Uterus (tissue), 4 donors: ENCODE results near the gene FNIP2. TPM values are rescaled to one million over a fixed set of nuclear protein-coding genes. Genes with fewer than 3 reads are reported as not detected.
"Not testable (repeated sequence)": the region's sequence is repeated elsewhere in the genome, so short reads cannot be mapped to it uniquely, and the experiment has no call there.

Experiments used
- DNase-seq, 2 donors: peaks; one replicate each; pipeline ENCODE4 v3.0.0-alpha.2; 2019 to 2020
- H3K27ac ChIP-seq, 2 donors: fragments of 200-600 bp; sonication (generic); 1 replicate in 1 of 2; 2 replicates in 1 of 2; pipeline ENCODE4 v1.5.1; 2016 to 2018
- H3K27me3 ChIP-seq, 2 donors: fragments of 200-600 bp; sonication (generic); one replicate each; pipeline ENCODE4 v1.5.1; 2018 to 2019; ENCODE audit warnings: control low read depth in 1 of 2
- H3K36me3 ChIP-seq, 2 donors: fragments of 200-600 bp; sonication (generic); one replicate each; pipeline ENCODE4 v1.5.1; 2019; ENCODE audit warnings: control low read depth in 1 of 2
- H3K4me1 ChIP-seq, 2 donors: fragments of 200-600 bp; sonication (generic); one replicate each; pipeline ENCODE4 v1.5.1; 2018 to 2019; ENCODE audit warnings: control low read depth in 1 of 2
- H3K4me3 ChIP-seq, 2 donors: fragments of 200-600 bp; sonication (generic); 1 replicate in 1 of 2; 2 replicates in 1 of 2; pipeline ENCODE4 v1.5.1; 2018 to 2019; ENCODE audit warnings: mild to moderate bottlenecking in 1 of 2
- H3K9me3 ChIP-seq, 2 donors: fragments of 200-600 bp; sonication (generic); one replicate each; pipeline ENCODE4 v1.5.1; 2019; ENCODE audit warnings: control low read depth in 1 of 2
- POLR2A ChIP-seq, 2 donors: fragments of 450-650 bp; IDR thresholded peaks; one replicate each; pipeline ENCODE4 v1.6.1; 2016; ENCODE audit warnings: antibody characterized with exemption in 2 of 2, mild to moderate bottlenecking in 1 of 2, moderate library complexity in 1 of 2
- intact Hi-C: fragments of 100-400 bp; cut with DNase I; formaldehyde crosslinking; loops from one replicate; pipeline ENCODE4 v1.15.1; 2023; ENCODE audit warnings: low total_unique reads
- total RNA-seq, 4 donors: library from RNA; depleted of rRNA in 3 of 4; stranded (reverse); fragments of >200 nt in 3 of 4; gene quantifications; one replicate each; pipeline versions ENCODE4 v1.1.0 to v1.2.4, GENCODE V29; 2014 to 2023
- TF ChIP-seq, protein P1 (sequence below), 4 experiments: fragments of 200-600 bp in 2 of 4; fragments of 450-650 bp in 2 of 4; sonication (generic) in 2 of 4; IDR thresholded peaks; one replicate each; pipeline ENCODE4 v1.5.1; 2016 to 2019; ENCODE audit warnings: antibody characterized with exemption in 4 of 4, mild to moderate bottlenecking in 2 of 4, moderate library complexity in 1 of 4
- donor health status: DM: yes; HTN: yes; CAD: no.

The FNIP2 gene
- total RNA-seq, 4 donors from 2014 or later, result 8.5 to 61.9 (median 29.6) TPM

DNA sequence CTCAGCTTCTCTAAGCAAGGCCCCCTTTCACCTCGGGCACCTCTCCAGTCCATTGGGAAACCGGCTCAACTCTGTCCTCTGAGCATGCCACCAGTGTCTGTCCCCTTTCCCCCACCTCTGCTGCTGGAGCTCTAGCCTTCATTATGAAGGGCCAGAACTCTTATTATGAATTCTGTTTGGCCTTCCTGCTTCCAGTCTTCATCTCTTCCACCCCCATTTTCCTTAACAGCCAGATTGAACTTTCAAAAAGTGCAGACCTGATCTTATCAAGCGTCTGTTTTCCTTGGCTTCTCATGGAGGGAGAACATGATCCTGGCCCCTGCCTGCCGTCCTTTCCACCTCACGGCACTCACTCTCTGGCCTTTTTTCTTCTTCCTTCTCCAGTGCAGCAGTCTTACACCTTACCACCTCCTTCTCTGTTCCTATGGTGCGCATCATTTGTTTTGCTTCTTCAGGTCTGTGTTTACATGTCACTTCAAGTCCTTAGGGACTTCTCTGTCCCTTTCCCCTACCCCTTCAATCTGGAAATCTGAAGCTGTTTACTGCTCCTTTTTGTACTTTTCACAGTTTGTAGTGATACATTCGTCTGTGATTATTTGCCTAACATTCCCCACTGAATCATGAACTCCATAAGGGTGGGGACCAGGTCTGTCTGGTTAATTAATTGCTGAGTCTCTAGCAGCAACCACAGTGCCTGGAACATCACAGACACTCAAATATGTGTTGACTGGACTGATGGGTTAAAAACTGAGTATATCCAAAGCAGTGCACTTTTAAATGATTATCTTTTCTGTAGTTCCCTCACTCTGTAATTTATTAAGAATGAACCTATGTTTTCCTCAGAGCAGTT is 55.8 kb downstream of the FNIP2 start:
- intact Hi-C loops, result no loop called here
- Histone ChIP-seq H3K27ac (peak overlapping the region; percentile 32 to 54), H3K4me3 (no peak overlapping the region), H3K36me3 (no peaks in the 10 kb centered on the region), H3K9me3 (no peaks in the 10 kb centered on the region), H3K27me3 (no peaks in the 10 kb centered on the region), H3K4me1 (no peaks in the 10 kb centered on the region)
- TF ChIP-seq POLR2A (IDR thresholded peaks at IDR 0.05), result no peak
- TF ChIP-seq, protein P1, sequence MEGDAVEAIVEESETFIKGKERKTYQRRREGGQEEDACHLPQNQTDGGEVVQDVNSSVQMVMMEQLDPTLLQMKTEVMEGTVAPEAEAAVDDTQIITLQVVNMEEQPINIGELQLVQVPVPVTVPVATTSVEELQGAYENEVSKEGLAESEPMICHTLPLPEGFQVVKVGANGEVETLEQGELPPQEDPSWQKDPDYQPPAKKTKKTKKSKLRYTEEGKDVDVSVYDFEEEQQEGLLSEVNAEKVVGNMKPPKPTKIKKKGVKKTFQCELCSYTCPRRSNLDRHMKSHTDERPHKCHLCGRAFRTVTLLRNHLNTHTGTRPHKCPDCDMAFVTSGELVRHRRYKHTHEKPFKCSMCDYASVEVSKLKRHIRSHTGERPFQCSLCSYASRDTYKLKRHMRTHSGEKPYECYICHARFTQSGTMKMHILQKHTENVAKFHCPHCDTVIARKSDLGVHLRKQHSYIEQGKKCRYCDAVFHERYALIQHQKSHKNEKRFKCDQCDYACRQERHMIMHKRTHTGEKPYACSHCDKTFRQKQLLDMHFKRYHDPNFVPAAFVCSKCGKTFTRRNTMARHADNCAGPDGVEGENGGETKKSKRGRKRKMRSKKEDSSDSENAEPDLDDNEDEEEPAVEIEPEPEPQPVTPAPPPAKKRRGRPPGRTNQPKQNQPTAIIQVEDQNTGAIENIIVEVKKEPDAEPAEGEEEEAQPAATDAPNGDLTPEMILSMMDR (IDR thresholded peaks at IDR 0.05), result no peak
- no peak for DNase-seq

DNA sequence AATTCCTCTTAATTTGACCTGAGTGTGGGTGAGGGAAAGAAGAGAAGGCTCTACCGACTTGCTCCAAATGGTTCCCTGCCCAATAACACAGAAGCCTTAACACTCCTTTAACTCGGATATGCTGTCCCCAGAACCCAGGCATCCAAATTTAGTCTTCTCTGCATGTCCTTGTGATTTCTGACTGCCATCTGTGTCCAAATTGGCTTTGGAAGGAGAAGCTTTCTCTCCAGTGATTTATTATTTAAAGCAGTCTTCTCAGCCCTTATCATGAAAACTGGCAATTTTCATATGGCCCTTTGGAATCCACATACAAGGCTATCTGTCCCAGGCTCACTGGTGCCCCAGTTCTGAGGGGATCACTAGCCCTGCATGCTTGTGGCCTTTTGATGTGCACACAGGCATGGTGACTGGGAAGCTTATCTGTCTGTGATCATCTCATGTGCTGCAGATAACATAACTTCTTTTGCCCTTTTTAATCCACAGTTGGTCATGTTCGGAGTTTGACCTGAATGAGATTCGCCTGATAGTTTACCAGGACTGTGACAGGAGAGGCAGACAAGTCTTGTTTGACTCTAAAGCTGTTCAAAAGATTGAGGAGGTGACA is 56.7 kb downstream of the FNIP2 start:
- Histone ChIP-seq H3K27ac (peak overlapping the region in 1 of 2 donors; percentile 54), H3K4me1 (no peaks in the 10 kb centered on the region), H3K4me3 (no peak overlapping the region), H3K9me3 (no peaks in the 10 kb centered on the region), H3K27me3 (no peaks in the 10 kb centered on the region), H3K36me3 (no peaks in the 10 kb centered on the region)
- intact Hi-C loops, result no loop called here
- TF ChIP-seq, protein P1 (IDR thresholded peaks at IDR 0.05), result no peak
- no peak for TF ChIP-seq POLR2A (IDR thresholded peaks at IDR 0.05)
- DNase-seq, result no peak

DNA sequence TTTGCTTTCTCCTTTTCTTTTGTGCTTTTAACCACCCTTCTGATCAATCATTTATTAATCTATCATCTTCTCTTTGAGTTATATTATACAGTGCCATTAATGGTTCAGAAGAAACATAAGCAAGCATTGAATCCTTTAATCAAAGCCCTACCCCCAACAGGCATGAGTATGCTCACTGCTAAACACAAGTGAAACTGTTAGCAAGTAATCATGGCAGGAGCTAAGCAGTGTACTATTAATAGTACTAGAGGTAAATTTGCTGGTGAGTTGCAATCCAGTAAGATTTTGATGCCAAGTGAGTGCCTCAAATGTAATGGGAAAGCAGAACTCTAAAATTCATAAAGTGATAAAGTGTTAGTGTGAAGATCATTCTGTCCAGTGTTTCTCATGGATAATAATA is 57.2 kb downstream of the FNIP2 start:
- Histone ChIP-seq H3K4me1 (no peaks in the 10 kb centered on the region), H3K27me3 (no peaks in the 10 kb centered on the region), H3K27ac (no peak overlapping the region), H3K4me3 (no peak overlapping the region), H3K36me3 (no peaks in the 10 kb centered on the region), H3K9me3 (no peaks in the 10 kb centered on the region)
- intact Hi-C loops, result no loop called here
- DNase-seq, result no peak
- TF ChIP-seq, protein P1 (IDR thresholded peaks at IDR 0.05), result no peak
- no peak for TF ChIP-seq POLR2A (IDR thresholded peaks at IDR 0.05)

DNA sequence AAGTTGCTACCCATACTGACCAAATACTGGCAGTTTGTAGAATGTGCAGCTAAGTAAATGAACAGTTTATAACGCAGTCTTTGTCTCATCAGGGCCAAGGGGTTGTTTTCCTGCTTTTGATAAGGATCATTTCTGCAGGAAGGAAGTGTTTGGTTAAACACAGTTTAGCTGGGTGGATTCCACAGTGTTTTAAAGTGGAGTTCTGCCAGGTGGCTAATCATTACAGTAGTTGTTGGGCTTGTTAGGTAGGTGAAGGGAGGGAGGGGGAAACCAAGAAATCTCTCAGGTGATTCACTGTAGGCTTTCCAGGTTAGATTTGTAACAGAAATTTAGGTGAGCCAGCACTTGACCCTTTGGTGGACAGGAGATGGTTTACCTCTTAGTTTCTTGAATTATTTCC is 58.1 kb downstream of the FNIP2 start:
- Histone ChIP-seq H3K27ac (peak overlapping the region in 1 of 2 donors; percentile 22), H3K4me1 (no peaks in the 10 kb centered on the region), H3K27me3 (no peaks in the 10 kb centered on the region), H3K9me3 (no peaks in the 10 kb centered on the region), H3K36me3 (no peaks in the 10 kb centered on the region), H3K4me3 (no peak overlapping the region)
- TF ChIP-seq POLR2A (IDR thresholded peaks at IDR 0.05), result no peak
- TF ChIP-seq, protein P1 (IDR thresholded peaks at IDR 0.05), result no peak
- intact Hi-C loops, result no loop called here
- DNase-seq, result no peak

DNA sequence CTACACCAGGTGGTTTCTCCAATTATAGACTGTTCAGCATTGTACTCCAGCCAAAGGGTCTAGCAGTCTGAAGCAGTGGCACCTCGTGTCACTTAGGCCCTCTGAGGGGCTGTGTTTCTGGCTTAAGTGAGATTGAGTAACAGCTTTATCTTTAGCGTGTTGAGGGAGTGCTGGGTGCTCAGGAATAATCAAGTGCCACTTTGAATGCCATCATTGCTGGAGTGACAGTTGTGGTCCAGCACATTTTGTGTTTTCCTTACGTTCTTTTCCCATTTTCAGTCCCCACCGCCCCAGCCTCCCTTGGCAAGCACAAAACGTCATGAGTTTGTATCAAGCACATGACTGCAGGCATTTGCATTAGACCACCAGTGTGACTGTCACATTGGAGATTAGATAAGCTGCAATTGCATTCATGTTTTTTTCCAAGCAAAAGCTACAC is 58.7 kb downstream of the FNIP2 start:
- Histone ChIP-seq H3K9me3 (no peaks in the 10 kb centered on the region), H3K27me3 (no peaks in the 10 kb centered on the region), H3K27ac (no peak overlapping the region), H3K4me3 (no peak overlapping the region), H3K4me1 (no peaks in the 10 kb centered on the region), H3K36me3 (no peaks in the 10 kb centered on the region)
- intact Hi-C loops, result no loop called here
- TF ChIP-seq POLR2A (IDR thresholded peaks at IDR 0.05), result no peak
- TF ChIP-seq, protein P1 (IDR thresholded peaks at IDR 0.05), result no peak
- no peak for DNase-seq

DNA sequence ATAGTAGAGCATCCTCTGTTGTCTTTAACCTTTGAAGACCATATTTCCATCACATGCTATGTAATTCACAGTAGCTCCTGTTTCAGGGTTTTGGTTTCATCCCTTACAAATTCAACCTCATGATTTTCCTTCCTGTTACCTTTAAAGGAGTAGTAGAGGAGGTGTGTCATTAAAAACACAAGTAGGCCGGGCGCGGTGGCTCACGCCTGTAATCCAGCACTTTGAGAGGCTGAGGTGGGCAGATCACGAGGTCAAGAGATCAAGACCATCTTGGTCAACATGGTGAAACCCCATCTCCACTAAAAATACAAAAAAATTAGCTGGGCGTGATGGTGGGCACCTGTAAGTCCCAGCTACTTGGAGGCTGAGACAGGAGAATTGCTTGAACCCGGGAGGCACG is 59.3 kb downstream of the FNIP2 start:
- H3K4me3 ChIP-seq, H3K36me3 ChIP-seq, intact Hi-C loops, H3K27ac ChIP-seq, H3K9me3 ChIP-seq, DNase-seq, H3K4me1 ChIP-seq, H3K27me3 ChIP-seq: not testable (repeated sequence)
